HPDE6-E6E7 (cell line): Measurements from ENCODE around the gene GMNN.
"Not testable (repeated sequence)": the region's sequence is repeated elsewhere in the genome, so short reads cannot be mapped to it uniquely, and the experiment has no call there.

ENCODE experiments used
- DNase-seq: peaks from one replicate; pipeline ENCODE4 v3.0.0; 2011; ENCODE audit warnings: missing footprints; ENCODE audit errors: extremely low spot score

GMNN gene

GRCh38 chr6:24761851-24762250 lies 12.9 kb upstream of the GMNN start:
- no peak for DNase-seq

GRCh38 chr6:24763578-24763977 lies 11.2 kb upstream of the GMNN start:
- DNase-seq = no peak

GRCh38 chr6:24764833-24765828 lies 9.6 kb upstream of the GMNN start:
- DNase-seq = not testable (repeated sequence)

- DNase-seq = not testable (repeated sequence)
Measured at GRCh38 chr6:24765968-24766367, 8.8 kb upstream of the GMNN start.

GRCh38 chr6:24766680-24767462 lies 7.9 kb upstream of the GMNN start:
- DNase-seq = peak; percentile 40

GRCh38 chr6:24768361-24768760 lies 6.4 kb upstream of the GMNN start:
- DNase-seq = no peak

GRCh38 chr6:24775520-24776058 lies 852 bp downstream of the GMNN start:
- DNase-seq = peak; percentile 17

- no peak for DNase-seq
Measured at GRCh38 chr6:24777227-24777626, 2.5 kb downstream of the GMNN start.

GRCh38 chr6:24778121-24778520 lies 3.4 kb downstream of the GMNN start:
- DNase-seq = no peak

GRCh38 chr6:24778878-24779277 lies 4.1 kb downstream of the GMNN start:
- no peak for DNase-seq

GRCh38 chr6:24779416-24780016 lies 4.8 kb downstream of the GMNN start:
- no peak for DNase-seq

GRCh38 chr6:24780206-24780605 lies 5.5 kb downstream of the GMNN start:
- DNase-seq = no peak

- DNase-seq = no peak
Measured at GRCh38 chr6:24788031-24788665, 13.4 kb downstream of the GMNN start.

- no peak for DNase-seq
Measured at GRCh38 chr6:24795106-24795505, 20.4 kb downstream of the GMNN start.

- no peak for DNase-seq
Measured at GRCh38 chr6:24796616-24797290, 22.0 kb downstream of the GMNN start.

GRCh38 chr6:24797596-24798216 lies 23.0 kb downstream of the GMNN start:
- no peak for DNase-seq

- DNase-seq = no peak
Measured at GRCh38 chr6:24798740-24799540, 24.2 kb downstream of the GMNN start, which contains the start of gene ARMH2. Gene ARMH2, minus strand, starts transcription at chr6:24798917. Its CDS starts 60 bp downstream, at chr6:24798857.

GRCh38 chr6:24799541-24799915 lies 24.8 kb downstream of the GMNN start:
- DNase-seq = no peak

- DNase-seq = no peak
Measured at GRCh38 chr6:24802271-24803059, 27.7 kb downstream of the GMNN start.
